Hypothalamus (tissue), 51 donors: ENCODE measurements around the gene LPAR1.
A peak's percentile ranks its signal among the peaks of the same experiment; 100 is the strongest.
"Not testable (repeated sequence)": the region's sequence is repeated elsewhere in the genome, so short reads cannot be mapped to it uniquely, and the experiment has no call there.

Experiments
- DNase-seq, 51 donors: peaks; one replicate each; lab custom pipeline; 2025; lab: John Stamatoyannopoulos, UW

LPAR1 gene

GRCh38 chr9:110835404-110835803, 202.9 kb downstream of the LPAR1 start:
- DNase-seq: no peak

DNA sequence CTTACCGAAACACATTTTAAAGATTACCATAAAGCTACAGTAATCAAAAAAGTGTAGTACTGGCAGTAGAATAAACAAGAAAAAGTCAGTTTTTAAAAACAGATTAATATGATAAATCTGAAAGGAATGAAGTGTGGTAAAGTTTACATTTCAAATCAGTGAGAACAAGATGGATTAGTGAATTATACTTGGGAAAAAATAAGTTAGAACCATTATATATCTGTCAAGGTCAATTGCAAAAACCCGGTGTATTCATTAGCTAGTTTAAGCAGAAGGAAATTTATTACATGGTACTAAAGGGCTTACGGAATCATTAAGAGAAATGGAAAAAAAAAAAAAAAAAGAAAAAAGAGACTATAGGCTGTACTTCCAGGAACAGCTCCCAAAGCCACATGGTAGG, 205.3 kb downstream of the LPAR1 start:
- DNase-seq: no peak

- DNase-seq: no peak
Observed at GRCh38 chr9:110830495-110830894, 207.8 kb downstream of the LPAR1 start.

GRCh38 chr9:110828264-110828663, 210.0 kb downstream of the LPAR1 start:
- DNase-seq: peak in 15 of 51 donors; percentile 1 to 32 (median 13)

- not testable (repeated sequence) for DNase-seq
Observed at GRCh38 chr9:110826400-110826799, 211.9 kb downstream of the LPAR1 start.

DNA sequence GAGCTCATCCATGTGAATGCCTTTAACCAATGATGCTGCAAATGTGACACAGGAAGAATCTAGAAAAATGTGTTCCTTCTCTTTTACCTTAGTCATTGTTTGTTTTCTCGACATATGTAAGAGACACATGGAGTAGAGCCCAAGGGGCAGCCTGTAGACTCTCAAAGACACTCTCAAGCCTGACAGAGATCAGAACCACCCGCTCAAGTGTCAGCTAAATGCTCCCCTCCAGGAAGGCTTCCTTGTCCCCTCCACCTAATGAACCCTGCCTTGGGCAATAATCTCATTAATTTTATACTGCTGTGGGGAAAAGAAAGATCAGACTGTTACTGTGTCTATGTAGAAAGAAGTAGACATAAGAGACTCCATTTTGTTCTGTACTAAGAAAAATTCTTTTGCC, 212.3 kb downstream of the LPAR1 start:
- DNase-seq: no peak

DNA sequence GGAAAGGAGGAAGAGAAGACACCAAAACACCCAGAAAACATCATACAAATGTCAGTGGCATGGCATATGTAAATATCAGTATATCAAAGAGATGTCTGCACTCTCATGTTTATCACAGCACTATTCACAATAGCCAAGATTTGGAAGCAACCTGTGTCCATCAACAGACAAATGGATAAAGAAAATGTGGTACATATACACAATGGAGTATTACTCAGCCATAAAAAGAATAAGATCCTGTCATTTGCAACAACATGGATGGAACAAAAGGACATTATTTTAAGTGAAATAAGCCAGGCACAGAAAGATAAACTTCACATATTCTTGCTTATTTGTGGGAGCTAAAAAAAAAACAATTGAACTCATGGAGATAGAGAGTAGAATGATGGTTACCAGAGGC, 213.1 kb downstream of the LPAR1 start:
- DNase-seq: not testable (repeated sequence)
